ENCODE data around the gene ZNF385B.

DNA sequence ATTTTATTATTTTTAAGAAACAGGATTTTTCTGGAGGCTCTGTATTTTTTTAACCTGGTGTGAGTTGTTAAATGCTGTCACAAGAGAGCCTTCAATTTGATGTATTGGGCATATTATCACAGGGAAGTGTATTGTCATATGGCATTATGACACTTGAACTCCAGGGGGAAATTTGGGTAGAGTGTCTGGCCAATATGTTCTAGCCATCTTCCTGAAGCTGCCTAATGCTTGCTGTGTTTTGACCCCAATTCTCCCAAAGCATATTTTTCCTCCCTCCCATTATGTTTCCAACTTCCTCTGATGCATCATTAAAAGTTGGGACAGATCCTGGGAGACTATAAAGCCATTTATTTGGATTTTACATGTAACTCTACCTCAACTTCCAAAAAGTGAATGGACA, 382.6 kb downstream of the ZNF385B start:
- TF ChIP-seq, protein P1, sequence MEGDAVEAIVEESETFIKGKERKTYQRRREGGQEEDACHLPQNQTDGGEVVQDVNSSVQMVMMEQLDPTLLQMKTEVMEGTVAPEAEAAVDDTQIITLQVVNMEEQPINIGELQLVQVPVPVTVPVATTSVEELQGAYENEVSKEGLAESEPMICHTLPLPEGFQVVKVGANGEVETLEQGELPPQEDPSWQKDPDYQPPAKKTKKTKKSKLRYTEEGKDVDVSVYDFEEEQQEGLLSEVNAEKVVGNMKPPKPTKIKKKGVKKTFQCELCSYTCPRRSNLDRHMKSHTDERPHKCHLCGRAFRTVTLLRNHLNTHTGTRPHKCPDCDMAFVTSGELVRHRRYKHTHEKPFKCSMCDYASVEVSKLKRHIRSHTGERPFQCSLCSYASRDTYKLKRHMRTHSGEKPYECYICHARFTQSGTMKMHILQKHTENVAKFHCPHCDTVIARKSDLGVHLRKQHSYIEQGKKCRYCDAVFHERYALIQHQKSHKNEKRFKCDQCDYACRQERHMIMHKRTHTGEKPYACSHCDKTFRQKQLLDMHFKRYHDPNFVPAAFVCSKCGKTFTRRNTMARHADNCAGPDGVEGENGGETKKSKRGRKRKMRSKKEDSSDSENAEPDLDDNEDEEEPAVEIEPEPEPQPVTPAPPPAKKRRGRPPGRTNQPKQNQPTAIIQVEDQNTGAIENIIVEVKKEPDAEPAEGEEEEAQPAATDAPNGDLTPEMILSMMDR (IDR thresholded peaks at IDR 0.05), result no peak
- TF ChIP-seq POLR2A (IDR thresholded peaks at IDR 0.05), result no peak
